B cell (primary cell): Measurements from ENCODE around the gene PLEKHS1. TPM values are rescaled to one million over a fixed set of nuclear protein-coding genes. Genes with fewer than 3 reads are reported as not detected.

Source experiments
- ATAC-seq: fragments of 200-7000 bp; cut with Tn5 transposase; one replicate; pipeline ENCODE4 v1.10.0; 2021; ENCODE audit warnings: low read depth, mild to moderate bottlenecking, moderate number of reproducible peaks, moderate library complexity
- CTCF ChIA-PET: fragments of 350-600 bp; sonication (Branson Sonifier 250); formaldehyde crosslinking; loops from one replicate; lab custom pipeline; 2021; ENCODE audit warnings: antibody characterized with exemption, inconsistent platforms; lab: Charles Lee
- POLR2A ChIA-PET: fragments of 350-600 bp; sonication (Branson Sonifier 250); formaldehyde crosslinking; loops from one replicate; lab custom pipeline; 2021; ENCODE audit warnings: antibody characterized with exemption; lab: Charles Lee
- DNase-seq: peaks from one replicate; pipeline ENCODE4 v3.0.0; 2013
- H2AFZ ChIP-seq: 2 replicates; pipeline ENCODE4 v1.6.1; 2012; ENCODE audit warnings: mild to moderate bottlenecking, low read depth, low read length; ENCODE audit not compliant: insufficient read depth, poor library complexity, severe bottlenecking
- H3K27ac ChIP-seq, 2 donors: 1 replicate in 1 of 2; 2 replicates in 1 of 2; pipeline ENCODE4 v1.5.1; 2012 to 2013; ENCODE audit warnings: low read length in 2 of 2, mild to moderate bottlenecking in 2 of 2, moderate library complexity in 1 of 2
- H3K27me3 ChIP-seq, 4 experiments: fragments of 200-600 bp in 1 of 4; sonication (generic) in 1 of 4; replicated peaks in 1 of 4; 1 replicate in 2 of 4; 2 replicates in 2 of 4; pipeline versions ENCODE4 v1.6.1 to v1.7.0; 2013 to 2016; ENCODE audit warnings: low read length in 3 of 4, mild to moderate bottlenecking in 2 of 4, mixed read lengths in 1 of 4, moderate library complexity in 1 of 4; ENCODE audit not compliant: insufficient read depth in 4 of 4, control insufficient read depth in 3 of 4; ENCODE audit errors: control extremely low read depth in 1 of 4
- H3K36me3 ChIP-seq, 2 experiments: replicated peaks in 1 of 2; 1 replicate in 1 of 2; 2 replicates in 1 of 2; pipeline versions ENCODE4 v1.6.1 to v1.7.1; 2013; ENCODE audit warnings: low read length in 1 of 2; ENCODE audit not compliant: insufficient read depth in 2 of 2, control insufficient read depth in 1 of 2; ENCODE audit errors: control extremely low read depth in 1 of 2, extremely low read depth in 1 of 2
- H3K4me1 ChIP-seq, 2 donors: fragments of 200-600 bp in 1 of 2; sonication (generic) in 1 of 2; 1 replicate in 1 of 2; 2 replicates in 1 of 2; pipeline versions ENCODE4 v1.5.1 to v1.6.1; 2013 to 2017; ENCODE audit warnings: low read length in 2 of 2; ENCODE audit not compliant: control insufficient read depth in 2 of 2, insufficient read depth in 2 of 2
- H3K4me2 ChIP-seq: replicated peaks from 2 replicates; pipeline ENCODE3; 2012; ENCODE audit warnings: mild to moderate bottlenecking, low read depth, low read length; ENCODE audit not compliant: poor library complexity, severe bottlenecking
- H3K4me3 ChIP-seq, 5 experiments: fragments of 200-600 bp in 1 of 5; sonication (generic) in 1 of 5; 1 replicate in 3 of 5; 2 replicates in 2 of 5; pipeline versions ENCODE4 v1.5.1 to v1.7.0; 2011 to 2016; ENCODE audit warnings: low read length in 4 of 5, mild to moderate bottlenecking in 4 of 5, low read depth in 2 of 5, control low read depth in 1 of 5, moderate library complexity in 1 of 5; ENCODE audit not compliant: insufficient read depth in 1 of 5; ENCODE audit errors: control extremely low read depth in 1 of 5, extremely low read depth in 1 of 5
- H3K79me2 ChIP-seq: fragments of 200-600 bp; sonication (generic); one replicate; pipeline ENCODE4 v1.6.0; 2016; ENCODE audit warnings: low read length; ENCODE audit not compliant: control insufficient read depth, insufficient read depth
- H3K9ac ChIP-seq: fragments of 200-600 bp; sonication (generic); 2 replicates; pipeline ENCODE4 v1.6.1; 2017; ENCODE audit warnings: mild to moderate bottlenecking, low read length, moderate library complexity
- H3K9me3 ChIP-seq, 3 donors: one replicate each; pipeline versions ENCODE4 v1.6.1 to v1.7.1; 2013; ENCODE audit warnings: low read length in 2 of 3; ENCODE audit not compliant: control insufficient read depth in 2 of 3, insufficient read depth in 1 of 3; ENCODE audit errors: control extremely low read depth in 1 of 3
- H4K20me1 ChIP-seq: 2 replicates; pipeline ENCODE4 v1.6.0; 2012; ENCODE audit warnings: mild to moderate bottlenecking, low read length; ENCODE audit not compliant: insufficient read depth, control insufficient read depth, poor library complexity, severe bottlenecking
- H3K27ac Mint-ChIP-seq: one replicate; pipeline ENCODE4 v1.8.0; 2021; ENCODE audit warnings: mixed read lengths
- H3K27me3 Mint-ChIP-seq: one replicate; pipeline ENCODE4 v1.8.0; 2021; ENCODE audit warnings: mixed read lengths
- H3K4me1 Mint-ChIP-seq: one replicate; pipeline ENCODE4 v1.8.0; 2021; ENCODE audit warnings: mixed read lengths
- H3K4me3 Mint-ChIP-seq: one replicate; pipeline ENCODE4 v1.8.0; 2021; ENCODE audit warnings: mixed read lengths
- H3K9me3 Mint-ChIP-seq: one replicate; pipeline ENCODE4 v1.8.0; 2022; ENCODE audit warnings: mixed read lengths; ENCODE audit not compliant: insufficient read depth
- CTCF ChIP-seq: fragments of 200-600 bp; IDR thresholded peaks from one replicate; pipeline ENCODE4 v1.8.0; 2022; ENCODE audit warnings: antibody characterized with exemption, mild to moderate bottlenecking
- EZH2 ChIP-seq: IDR thresholded peaks from 2 replicates; pipeline ENCODE4 v1.6.1; 2012; ENCODE audit warnings: borderline replicate concordance, low read depth, mild to moderate bottlenecking, moderate library complexity, low read length; ENCODE audit not compliant: insufficient read depth, poor library complexity, severe bottlenecking
- WGBS: methylation state at CpG from one replicate; pipeline ENCODE4 v1.1.5; 2013; ENCODE audit warnings: missing lambda C conversion rate; ENCODE audit not compliant: insufficient coverage; 5-methylcytosine and 5-hydroxymethylcytosine counted together
- intact Hi-C: fragments of 100-400 bp; cut with micrococcal nuclease; formaldehyde crosslinking; loops from one replicate; pipeline ENCODE4 v1.10.0; 2022
- polyA plus RNA-seq: library from polyadenylated mRNA; depleted of rRNA; stranded (reverse); fragments of >200 nt; gene quantifications from 2 replicates; pipeline ENCODE4 v1.2.3, GENCODE V29; 2012
- total RNA-seq, 2 donors: library from RNA; stranded (reverse); fragments of 120-200 nt in 1 of 2; gene quantifications; 1 replicate in 1 of 2; 2 replicates in 1 of 2; pipeline versions ENCODE4 v1.2.3 to v1.2.4, GENCODE V29; 2013 to 2022

PLEKHS1 gene
- total and polyA plus RNA-seq, 2 donors (not counting 1 experiment from before 2014, with no cell fraction given), result 0.09 TPM; not detected in 1

DNA sequence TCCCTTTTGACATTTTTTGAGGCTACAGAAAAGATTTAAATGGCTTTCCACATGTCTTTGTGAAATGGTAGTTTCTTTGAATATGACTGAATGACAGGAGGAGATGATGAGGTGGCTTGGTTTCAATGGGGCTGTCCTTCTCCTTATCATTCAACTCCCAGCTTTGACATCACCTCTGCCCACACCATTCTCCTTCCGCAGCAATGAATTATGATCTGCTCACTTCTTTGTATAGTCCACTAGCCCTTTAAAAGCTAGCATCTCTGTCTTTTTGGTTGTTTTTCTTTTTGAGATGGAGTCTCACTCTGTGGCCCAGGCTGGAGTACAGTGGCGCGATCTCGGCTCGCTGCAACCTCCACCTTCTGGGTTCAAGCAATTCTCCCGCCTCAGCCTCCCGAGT lies 70.7 kb downstream of the PLEKHS1 start:
- no peak for ATAC-seq
- no peaks in the 10 kb centered on the region for H3K9me3 Mint-ChIP-seq
- H3K27me3 Mint-ChIP-seq, result peaks cover 15% of the 10 kb centered on the region
- no peak for TF ChIP-seq EZH2
- TF ChIP-seq CTCF, result no peak
- no peaks in the 10 kb centered on the region for H3K4me1 Mint-ChIP-seq
- intact Hi-C loops, result no loop called here
- Histone ChIP-seq H4K20me1 (no peaks in the 10 kb centered on the region), H3K4me3 (no peak overlapping the region), H3K27ac (no peak overlapping the region), H3K36me3 (no peaks in the 10 kb centered on the region), H3K27me3 (no peaks in the 10 kb centered on the region), H3K79me2 (no peaks in the 10 kb centered on the region), H3K9me3 (peaks cover 0 to 5% (median 0%) of the 10 kb centered on the region in 3 donors), H3K9ac (no peak overlapping the region), H3K4me2 (no peak overlapping the region), H2AFZ (no peak overlapping the region), H3K4me1 (no peaks in the 10 kb centered on the region)
- H3K27ac Mint-ChIP-seq, result no peak overlapping the region
- ChIA-PET POLR2A (no interaction called here), CTCF (interaction anchor here (0.6 to 1.0 kb wide), 3 partner anchors 13 to 173 kb away, joined by 3 read pairs; no protein-coding TSS in a partner anchor)
- no peak for DNase-seq
- WGBS, result 100% methylated on average over 5 of the region's 7 CpGs
- H3K4me3 Mint-ChIP-seq, result no peak overlapping the region

- Histone ChIP-seq H3K27me3 (no peaks in the 10 kb centered on the region), H4K20me1 (no peaks in the 10 kb centered on the region), H3K9ac (no peak overlapping the region), H3K36me3 (no peaks in the 10 kb centered on the region), H3K4me3 (no peak overlapping the region), H3K27ac (no peak overlapping the region), H3K9me3 (peaks cover 0 to 6% (median 2%) of the 10 kb centered on the region in 3 donors), H3K4me2 (no peak overlapping the region), H2AFZ (no peak overlapping the region), H3K79me2 (no peaks in the 10 kb centered on the region), H3K4me1 (no peaks in the 10 kb centered on the region)
- ATAC-seq, result no peak
- WGBS, result no CpG with 5 or more reads among the region's 4 CpGs
- TF ChIP-seq EZH2 (no peak), CTCF (no peak)
- H3K9me3 Mint-ChIP-seq, result no peaks in the 10 kb centered on the region
- no peak overlapping the region for H3K4me3 Mint-ChIP-seq
- CTCF ChIA-PET, result no interaction called here
- intact Hi-C loops, result no loop called here
- peaks cover 15% of the 10 kb centered on the region for H3K27me3 Mint-ChIP-seq
- no peak overlapping the region for H3K27ac Mint-ChIP-seq
- no peak for DNase-seq
- POLR2A ChIA-PET, result no interaction called here
- H3K4me1 Mint-ChIP-seq, result no peaks in the 10 kb centered on the region
Measured at GRCh38 chr10:113823389-113823788, 71.9 kb downstream of the PLEKHS1 start.
